Neuron (in vitro differentiated cells): ENCODE measurements around the gene TAPBP.
A peak's percentile ranks its signal among the peaks of the same experiment; 100 is the strongest.

Experiments
- H2AFZ ChIP-seq: one replicate; pipeline ENCODE4 v1.6.1; 2013; ENCODE audit warnings: low read depth, mild to moderate bottlenecking, inconsistent platforms, low read length, moderate library complexity
- H3K27me3 ChIP-seq: one replicate; pipeline ENCODE4 v1.6.1; 2013; ENCODE audit warnings: low read length; ENCODE audit not compliant: insufficient read depth
- H3K36me3 ChIP-seq: one replicate; pipeline ENCODE4 v1.6.1; 2013; ENCODE audit warnings: low read length; ENCODE audit not compliant: insufficient read depth
- H3K4me1 ChIP-seq: one replicate; pipeline ENCODE4 v1.6.1; 2013; ENCODE audit warnings: low read length; ENCODE audit not compliant: insufficient read depth
- H3K4me3 ChIP-seq: 2 replicates; pipeline ENCODE4 v1.5.1; 2013; ENCODE audit warnings: mild to moderate bottlenecking, low read length, moderate library complexity
- H3K9me3 ChIP-seq: one replicate; pipeline ENCODE4 v1.6.1; 2013; ENCODE audit warnings: low read length

Gene TAPBP

DNA sequence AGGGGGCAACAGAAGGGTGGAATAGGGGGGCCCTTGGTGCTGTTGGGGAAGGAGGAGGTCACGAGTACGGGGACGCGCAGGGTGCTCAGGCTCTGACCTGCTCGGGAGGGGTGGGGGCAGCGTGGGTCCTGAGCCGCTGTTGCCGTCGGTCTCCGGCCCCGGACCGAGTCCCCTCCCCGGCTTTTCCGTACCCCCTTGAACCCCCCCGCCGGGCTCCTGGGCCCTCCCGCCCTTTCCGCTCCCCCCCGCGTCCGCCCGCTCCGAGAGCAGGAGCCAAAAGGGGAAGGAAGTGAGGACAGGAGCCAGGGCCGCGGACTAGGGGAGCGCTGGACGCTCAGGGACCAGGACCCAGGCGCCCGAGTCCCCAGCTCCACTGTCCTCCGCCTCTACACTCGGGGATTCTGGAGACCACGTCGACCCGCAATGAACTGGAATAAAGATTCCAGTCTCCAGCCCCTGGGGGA, 15.1 kb downstream of the TAPBP start, which contains the start of gene RGL2:
Gene RGL2 (minus strand): TSS at position 170 of the 464 bp plus-strand sequence. CDS start 332 bp downstream, outside the sequence.
- Histone ChIP-seq H3K36me3 (peaks cover 6% of the 10 kb centered on the region), H3K4me1 (peaks cover 10% of the 10 kb centered on the region), H2AFZ (peak within 1 kb of the TSS; percentile 76), H3K9me3 (no peaks in the 10 kb centered on the region), H3K27me3 (no peaks in the 10 kb centered on the region), H3K4me3 (peak within 1 kb of the TSS; percentile 87)

DNA sequence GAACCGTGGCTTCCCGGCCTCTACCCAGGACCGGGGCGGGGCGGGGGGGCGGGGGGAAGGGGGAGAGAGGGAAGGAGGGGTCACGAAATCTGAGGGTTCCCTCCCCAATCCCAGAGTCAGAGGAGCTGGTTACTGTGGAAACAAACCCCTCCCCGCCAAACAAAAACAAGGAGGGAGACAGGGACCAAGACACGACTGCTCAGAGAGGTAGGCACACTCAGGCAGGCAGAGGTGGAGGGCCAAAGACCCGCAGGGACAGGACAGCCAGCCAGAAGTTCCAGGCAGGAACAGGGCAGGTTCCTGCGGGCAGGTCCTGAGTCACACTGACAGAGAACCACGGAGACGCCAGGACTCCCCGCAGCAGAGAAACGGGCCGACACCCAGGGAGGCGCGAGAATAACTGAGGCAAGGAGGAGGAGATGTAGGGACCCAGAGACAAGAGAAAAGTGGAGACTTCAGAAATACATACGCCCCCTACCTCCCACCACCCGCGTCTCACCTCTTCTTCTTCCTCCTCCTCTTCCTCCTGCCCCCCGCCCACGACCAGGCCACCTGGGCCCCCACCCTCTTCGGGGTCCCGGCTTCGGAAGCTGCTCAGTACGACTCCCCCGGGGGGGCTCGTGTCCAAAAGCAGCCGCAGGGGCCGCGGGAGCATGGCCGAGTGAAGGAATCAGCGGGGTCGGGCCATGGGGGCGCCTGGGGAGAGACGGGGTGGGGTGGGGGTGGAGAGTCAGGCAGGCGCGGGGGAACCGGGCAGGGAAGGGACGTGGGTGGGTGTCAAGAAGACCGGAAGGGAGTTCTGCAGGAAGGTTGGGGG, 15.7 kb downstream of the TAPBP start:
- no peaks in the 10 kb centered on the region for H3K27me3 ChIP-seq
- H3K4me1 ChIP-seq: peaks cover 10% of the 10 kb centered on the region
- H3K9me3 ChIP-seq: no peaks in the 10 kb centered on the region
- H3K36me3 ChIP-seq: peaks cover 8% of the 10 kb centered on the region
- H3K4me3 ChIP-seq: peak overlapping the region; percentile 87
- H2AFZ ChIP-seq: peak overlapping the region; percentile 76

DNA sequence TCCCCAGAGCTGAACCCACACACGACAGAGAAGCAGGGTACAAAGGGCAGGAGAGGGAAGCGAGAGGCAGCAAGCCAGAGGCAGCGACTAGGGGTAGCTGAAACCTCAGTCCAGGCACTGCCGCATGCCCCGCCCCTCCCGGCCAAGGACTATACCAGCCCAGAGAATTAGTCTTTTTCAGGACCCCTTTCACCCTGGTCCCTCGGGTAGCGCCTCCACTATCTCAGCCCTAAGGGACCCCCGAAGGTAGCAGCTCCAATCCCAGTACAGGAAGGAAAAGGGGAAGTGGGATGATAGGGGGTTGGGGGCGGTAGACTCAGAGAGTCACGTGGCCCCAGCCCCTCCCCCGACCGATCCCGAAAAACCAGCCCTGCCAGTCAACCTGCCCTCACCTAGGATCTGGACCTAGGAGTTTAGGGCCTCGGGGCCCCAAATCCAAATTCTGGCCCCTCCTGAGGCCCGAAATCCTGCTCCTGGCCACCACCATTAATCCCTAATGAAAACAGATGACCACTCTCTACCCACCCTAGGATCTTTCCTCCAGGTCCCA, 16.4 kb downstream of the TAPBP start:
- peak overlapping the region; percentile 30 for H3K4me3 ChIP-seq
- H3K4me1 ChIP-seq: peaks cover 10% of the 10 kb centered on the region
- no peak overlapping the region for H2AFZ ChIP-seq
- H3K36me3 ChIP-seq: peaks cover 13% of the 10 kb centered on the region
- no peaks in the 10 kb centered on the region for H3K9me3 ChIP-seq
- no peaks in the 10 kb centered on the region for H3K27me3 ChIP-seq

DNA sequence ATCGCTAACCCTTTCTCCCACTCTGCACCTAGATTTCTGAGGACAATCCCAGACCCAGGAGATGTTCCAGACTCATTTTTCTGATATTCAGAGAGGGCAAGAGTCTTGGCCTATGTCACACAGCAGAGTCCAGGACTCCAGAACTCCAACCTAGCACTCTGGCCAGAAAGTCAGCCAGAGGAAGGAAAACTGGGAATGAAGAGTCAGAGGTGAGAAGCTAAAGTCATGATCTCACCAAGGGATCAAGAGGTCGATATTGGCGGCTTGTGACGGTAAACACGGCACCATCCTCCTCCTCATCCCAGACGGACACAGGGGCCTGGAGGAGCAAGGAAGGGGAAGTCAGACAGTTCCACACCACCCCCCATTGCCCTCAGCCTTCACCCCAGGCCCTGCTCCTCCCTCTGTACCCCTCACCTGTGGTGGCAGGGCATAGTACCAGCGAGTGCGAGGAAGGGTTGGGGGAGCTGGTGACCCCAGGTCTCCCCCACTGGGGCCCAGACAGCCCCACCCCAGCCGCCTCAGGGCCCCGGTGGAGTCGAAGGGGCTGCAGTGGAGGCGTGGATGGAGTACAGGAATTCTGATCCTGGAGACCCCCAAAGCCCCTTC, 17.0 kb downstream of the TAPBP start:
- Histone ChIP-seq H3K36me3 (peaks cover 18% of the 10 kb centered on the region), H3K9me3 (no peaks in the 10 kb centered on the region), H3K27me3 (no peaks in the 10 kb centered on the region), H3K4me3 (no peak overlapping the region), H2AFZ (no peak overlapping the region), H3K4me1 (peaks cover 10% of the 10 kb centered on the region)

DNA sequence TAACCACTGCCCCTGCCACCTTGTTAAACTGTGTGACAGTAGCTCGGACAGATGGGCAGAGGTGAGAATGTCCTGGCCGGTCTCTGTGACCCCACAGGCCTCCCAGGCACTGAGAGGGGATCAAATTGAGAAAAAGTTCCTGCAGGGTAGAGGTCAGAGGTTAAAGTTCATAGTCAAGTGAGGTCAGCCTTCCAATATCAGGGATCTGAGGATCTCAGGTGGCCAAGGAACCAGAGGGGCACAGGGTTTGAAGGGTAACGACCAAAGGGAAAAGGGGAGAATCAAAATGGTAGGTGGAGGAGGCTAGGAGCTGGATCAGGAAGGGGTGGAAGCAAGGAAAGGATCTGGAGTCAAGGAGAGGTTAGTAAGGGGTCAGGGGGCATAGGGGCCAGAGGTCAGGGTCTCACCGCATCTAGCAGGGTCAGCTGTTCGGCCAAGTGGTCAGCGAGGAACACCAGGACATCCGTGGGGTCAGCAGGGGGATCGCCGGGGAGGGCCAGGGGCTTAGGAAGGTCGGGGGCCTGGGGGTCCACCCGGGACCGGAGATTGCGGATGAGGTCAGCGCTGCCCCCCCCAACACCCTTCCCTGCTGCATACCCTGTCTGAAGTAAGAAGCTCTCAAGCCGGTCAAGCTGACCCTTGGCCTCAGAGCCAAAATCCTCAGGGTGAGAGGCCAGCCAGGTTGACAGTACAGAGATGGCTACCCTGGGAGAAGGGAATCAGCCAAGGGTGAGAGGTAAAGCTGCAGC, 18.1 kb downstream of the TAPBP start:
- H3K9me3 ChIP-seq: no peaks in the 10 kb centered on the region
- H2AFZ ChIP-seq: no peak overlapping the region
- peaks cover 12% of the 10 kb centered on the region for H3K4me1 ChIP-seq
- H3K4me3 ChIP-seq: no peak overlapping the region
- H3K36me3 ChIP-seq: peaks cover 25% of the 10 kb centered on the region
- H3K27me3 ChIP-seq: no peaks in the 10 kb centered on the region

GRCh38 chr6:33294086-33294823, 19.6 kb downstream of the TAPBP start:
- peaks cover 23% of the 10 kb centered on the region for H3K4me1 ChIP-seq
- H2AFZ ChIP-seq: no peak overlapping the region
- H3K9me3 ChIP-seq: no peaks in the 10 kb centered on the region
- H3K4me3 ChIP-seq: no peak overlapping the region
- no peaks in the 10 kb centered on the region for H3K27me3 ChIP-seq
- H3K36me3 ChIP-seq: peaks cover 25% of the 10 kb centered on the region

DNA sequence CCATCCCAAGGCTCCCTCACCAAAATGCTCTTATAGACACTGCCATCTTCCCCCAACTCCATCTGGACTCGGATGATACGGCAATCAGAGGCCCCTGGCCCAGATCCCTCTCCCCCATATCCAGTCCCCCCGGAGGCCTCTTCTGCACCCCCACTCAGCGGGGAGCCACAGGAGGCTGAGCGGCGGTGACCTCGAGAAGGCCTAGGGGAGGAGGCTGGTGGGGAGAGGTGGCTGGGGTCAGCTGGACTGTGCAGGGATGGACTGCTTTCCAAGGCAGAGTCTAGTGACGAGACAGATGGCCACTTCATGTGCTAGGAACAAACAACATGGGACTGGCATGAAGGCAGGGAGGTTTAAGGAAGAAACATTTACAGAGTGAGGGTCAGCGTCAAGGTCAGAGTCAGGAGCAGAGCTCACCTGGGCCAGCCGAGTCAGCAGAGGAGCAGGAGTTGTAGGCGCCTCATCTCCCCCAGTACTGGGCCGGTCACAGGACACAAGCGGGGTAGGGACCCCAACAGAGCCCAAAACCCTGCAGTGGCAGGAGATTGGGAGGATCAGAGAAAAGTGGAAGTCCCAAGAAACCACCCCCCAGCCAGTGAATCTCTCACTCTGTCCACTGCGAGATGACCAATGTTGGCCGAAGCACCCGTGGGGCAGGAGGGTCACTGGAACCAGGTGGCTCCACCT, 20.7 kb downstream of the TAPBP start:
- H3K36me3 ChIP-seq: peaks cover 25% of the 10 kb centered on the region

GRCh38 chr6:33290459-33290858, 23.4 kb downstream of the TAPBP start:
- Histone ChIP-seq H3K36me3 (peaks cover 36% of the 10 kb centered on the region), H3K4me3 (peak overlapping the region; percentile 96), H3K27me3 (no peaks in the 10 kb centered on the region)

More for the DNA sequence above, 20.7 kb downstream of the TAPBP start:
- Histone ChIP-seq H3K9me3 (no peaks in the 10 kb centered on the region), H3K27me3 (no peaks in the 10 kb centered on the region), H2AFZ (no peak overlapping the region), H3K4me1 (peaks cover 25% of the 10 kb centered on the region), H3K4me3 (no peak overlapping the region)

DNA sequence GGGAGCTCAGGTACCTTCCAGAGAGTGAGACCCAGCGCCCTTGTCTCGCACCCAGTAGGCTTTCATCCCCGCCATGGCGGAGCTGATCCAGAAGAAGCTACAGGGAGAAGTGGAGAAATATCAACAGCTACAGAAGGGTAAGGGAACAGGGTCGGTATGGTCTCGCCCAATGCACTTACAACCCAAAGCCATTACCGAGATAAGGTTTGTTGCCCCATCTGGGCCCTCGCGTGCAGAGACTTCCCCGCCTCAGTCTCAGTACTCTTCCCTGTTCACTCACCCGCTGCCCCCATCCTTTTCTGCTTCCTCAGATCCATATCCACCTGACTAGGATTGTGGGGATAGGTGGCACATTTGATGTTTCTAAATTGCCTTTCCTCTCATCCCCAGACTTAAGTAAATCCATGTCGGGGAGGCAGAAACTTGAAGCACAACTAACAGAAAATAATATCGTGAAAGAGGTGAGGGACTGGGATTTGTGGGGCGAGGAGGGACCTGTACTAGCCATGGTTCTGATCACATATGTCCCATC, 24.0 kb downstream of the TAPBP start:
- Histone ChIP-seq H3K4me1 (peaks cover 20% of the 10 kb centered on the region), H3K4me3 (peak overlapping the region; percentile 96), H3K9me3 (no peaks in the 10 kb centered on the region), H3K27me3 (no peaks in the 10 kb centered on the region), H3K36me3 (peaks cover 36% of the 10 kb centered on the region), H2AFZ (peak overlapping the region; percentile 89)

More at GRCh38 chr6:33290459-33290858, 23.4 kb downstream of the TAPBP start:
- no peak overlapping the region for H2AFZ ChIP-seq
- peaks cover 20% of the 10 kb centered on the region for H3K4me1 ChIP-seq
- H3K9me3 ChIP-seq: no peaks in the 10 kb centered on the region

DNA sequence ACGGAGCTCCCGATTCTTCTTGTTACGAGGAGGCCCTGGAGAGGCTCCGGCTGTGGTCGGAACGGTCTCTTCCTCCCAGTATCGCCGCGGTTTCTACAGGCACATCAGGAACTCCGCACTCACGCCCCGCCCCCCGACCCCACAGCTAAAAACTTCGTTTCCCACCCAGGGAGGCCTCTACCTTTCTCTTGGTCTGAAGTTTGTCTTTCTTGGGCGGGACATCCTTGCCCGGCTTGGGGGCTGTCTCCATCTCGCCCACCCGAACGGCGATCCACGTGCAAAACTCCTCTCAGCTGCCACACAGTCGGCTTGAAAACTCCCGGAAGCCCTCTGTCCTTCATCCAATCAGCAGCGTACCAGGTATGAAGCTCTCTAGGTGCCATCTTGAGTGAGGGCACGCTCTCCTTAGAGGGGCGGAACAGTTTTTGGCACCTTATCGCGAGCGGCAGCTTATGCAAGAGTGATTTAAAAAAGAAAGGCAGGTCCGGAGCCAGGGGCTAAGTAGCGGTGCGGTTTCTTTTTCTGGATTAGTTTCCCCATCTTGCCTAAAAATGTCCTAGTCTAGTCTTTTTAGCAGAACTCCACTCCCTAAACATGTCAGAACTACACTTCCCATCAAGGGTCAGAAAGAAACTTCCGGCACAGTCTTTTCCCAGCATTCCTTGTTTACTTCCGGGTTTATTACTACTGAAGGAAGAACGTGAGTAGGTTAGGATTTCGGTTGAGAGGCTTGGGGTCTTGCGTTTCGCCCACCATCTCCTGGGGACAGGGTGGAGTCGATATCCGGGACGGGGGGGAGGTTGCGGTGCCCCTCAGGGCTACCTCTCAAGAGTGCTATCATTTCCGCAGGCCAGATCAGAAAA, 24.7 kb downstream of the TAPBP start, which contains the start of the genes PFDN6 and WDR46:
Gene PFDN6 (plus strand): TSS at position 681 of the 863 bp plus-strand sequence. CDS start 256 bp downstream, outside the sequence.
Gene WDR46 (minus strand): TSS at position 319 of the 863 bp plus-strand sequence. CDS start 69 bp downstream, at position 250.
- H3K36me3 ChIP-seq: peaks cover 38% of the 10 kb centered on the region
- H3K27me3 ChIP-seq: no peaks in the 10 kb centered on the region
- H3K4me1 ChIP-seq: peaks cover 20% of the 10 kb centered on the region
- H3K9me3 ChIP-seq: no peaks in the 10 kb centered on the region
- peak within 1 kb of the TSS; percentile 89 for H2AFZ ChIP-seq
- peak within 1 kb of the TSS; percentile 96 for H3K4me3 ChIP-seq
